HepG2 (cell line): ENCODE measurements around the gene HDLBP. TPM values are rescaled to one million over a fixed set of nuclear protein-coding genes. Genes with fewer than 3 reads are reported as not detected.
A peak's percentile ranks its signal among the peaks of the same experiment; 100 is the strongest.

Source experiments
- ATAC-seq: fragments of 200-7000 bp; cut with Tn5 transposase; 3 replicates; pipeline ENCODE4 v1.9.1; 2020; ENCODE audit warnings: mild to moderate bottlenecking, moderate library complexity
- BruUV-seq: library from RNA; stranded (reverse); fragments of 400-500 nt; replicated peaks from 2 replicates; lab custom pipeline; 2021; lab: Mats Ljungman, UMichigan
- CTCF ChIA-PET: fragments of 300-600 bp; formaldehyde crosslinking; extraction: SDS; loops from one replicate; lab custom pipeline; 2021; ENCODE audit warnings: low total read pairs, inconsistent platforms, low intra/inter-chr PET ratio; lab: Yijun Ruan, JAX
- POLR2A ChIA-PET: fragments of 350-600 bp; sonication (Branson Sonifier 250); formaldehyde crosslinking; loops from one replicate; lab custom pipeline; 2020; ENCODE audit warnings: antibody characterized with exemption, inconsistent platforms; lab: Yijun Ruan, JAX
- DNase-seq: peaks from one replicate; pipeline ENCODE4 v3.0.0-alpha.2; 2015; ENCODE audit warnings: low spot score
- FAIRE-seq: peaks from 3 replicates; lab custom pipeline; 2011; peaks lifted over from hg19 to GRCh38; lab: Jason Lieb, UNC
- H2AFZ ChIP-seq: one replicate; pipeline ENCODE4 v1.6.1; 2011; ENCODE audit warnings: low read length, inconsistent platforms
- H3K27ac ChIP-seq: fragments of 300-600 bp; 3 replicates; pipeline ENCODE4 v1.8.0; 2011; ENCODE audit warnings: mixed run types, mild to moderate bottlenecking, mixed read lengths, low read length, inconsistent platforms; ENCODE audit not compliant: insufficient read depth; ENCODE audit errors: extremely low read length
- H3K27me3 ChIP-seq, 2 experiments: fragments of 200-600 bp in 1 of 2; 2 replicates in 1 of 2; 3 replicates in 1 of 2; pipeline versions ENCODE4 v1.6.0 to v1.8.0; 2011; ENCODE audit warnings: low read length in 2 of 2, mild to moderate bottlenecking in 2 of 2, moderate library complexity in 2 of 2, inconsistent platforms in 1 of 2; ENCODE audit not compliant: insufficient read depth in 2 of 2, control insufficient read depth in 1 of 2
- H3K36me3 ChIP-seq, 2 experiments: fragments of 200-600 bp in 1 of 2; replicated peaks in 1 of 2; 2 replicates in 1 of 2; 3 replicates in 1 of 2; pipeline versions ENCODE4 v1.5.1 to v1.8.0; 2011; ENCODE audit warnings: low read length in 2 of 2, inconsistent platforms in 1 of 2; ENCODE audit not compliant: insufficient read depth in 2 of 2, control insufficient read depth in 1 of 2
- H3K4me1 ChIP-seq: 2 replicates; pipeline ENCODE4 v1.5.1; 2012; ENCODE audit warnings: low read length, inconsistent platforms; ENCODE audit not compliant: insufficient read depth
- H3K4me2 ChIP-seq: 2 replicates; pipeline ENCODE4 v1.6.0; 2011; ENCODE audit warnings: low read depth, low read length, inconsistent platforms
- H3K4me3 ChIP-seq, 3 experiments: fragments of 200-600 bp in 1 of 3; sonication (generic), shearing (Covaris generic) in 1 of 3; replicated peaks in 1 of 3; 2 replicates each; pipeline ENCODE4 v1.5.1; 2011 to 2016; ENCODE audit warnings: low read length in 3 of 3, inconsistent platforms in 2 of 3, low read depth in 2 of 3, mild to moderate bottlenecking in 2 of 3, control low read depth in 1 of 3, mixed read lengths in 1 of 3; ENCODE audit not compliant: insufficient read depth in 1 of 3
- H3K79me2 ChIP-seq: one replicate; pipeline ENCODE4 v1.6.1; 2011; ENCODE audit warnings: low read length, inconsistent platforms; ENCODE audit not compliant: insufficient read depth
- H3K9ac ChIP-seq: 2 replicates; pipeline ENCODE4 v1.6.0; 2011; ENCODE audit warnings: mild to moderate bottlenecking, low read depth, low read length, inconsistent platforms; ENCODE audit not compliant: insufficient read depth
- H3K9me3 ChIP-seq: 2 replicates; pipeline ENCODE4 v1.5.1; 2012; ENCODE audit warnings: mild to moderate bottlenecking, low read length
- H4K20me1 ChIP-seq: 2 replicates; pipeline ENCODE4 v1.6.0; 2011; ENCODE audit warnings: inconsistent platforms, mild to moderate bottlenecking, low read length, moderate library complexity; ENCODE audit not compliant: insufficient read depth
- ATF7-NPFF ChIP-seq: sonication (generic); formaldehyde crosslinking; IDR thresholded peaks from 2 replicates; pipeline ENCODE4 v1.8.1; 2023; ENCODE audit warnings: mild to moderate bottlenecking, low read depth, missing genetic modification reagents, moderate library complexity
- FOXA3 ChIP-seq: IDR thresholded peaks from 2 replicates; pipeline ENCODE4 v1.6.1; 2016; ENCODE audit warnings: missing genetic modification reagents, missing compliant biosample characterization
- HDAC1 ChIP-seq: sonication (generic); formaldehyde crosslinking; IDR thresholded peaks from 2 replicates; pipeline ENCODE4 v1.5.1; 2020; ENCODE audit warnings: mild to moderate bottlenecking, missing genetic modification reagents
- NFATC3 ChIP-seq: sonication (generic); formaldehyde crosslinking; IDR thresholded peaks from 2 replicates; pipeline ENCODE4 v1.5.1; 2020; ENCODE audit warnings: mild to moderate bottlenecking, missing genetic modification reagents
- PRMT3 ChIP-seq: sonication (generic); formaldehyde crosslinking; IDR thresholded peaks from 2 replicates; pipeline ENCODE4 v1.8.1; 2022; ENCODE audit warnings: low read depth, mild to moderate bottlenecking, moderate library complexity, missing genetic modification reagents, borderline replicate concordance
- SAFB2 ChIP-seq: sonication (generic); formaldehyde crosslinking; IDR thresholded peaks from 2 replicates; pipeline ENCODE4 v1.5.1; 2020; ENCODE audit warnings: missing genetic modification reagents, low read depth, mild to moderate bottlenecking, borderline replicate concordance
- SIX4 ChIP-seq: sonication (generic); formaldehyde crosslinking; IDR thresholded peaks from 2 replicates; pipeline ENCODE4 v1.4.0; 2020; ENCODE audit warnings: missing genetic modification reagents
- TAF15 ChIP-seq: fragments of 200-400 bp; formaldehyde crosslinking; IDR thresholded peaks from one replicate; pipeline ENCODE4 v1.6.1; 2018; ENCODE audit warnings: mild to moderate bottlenecking, low read depth, low read length; ENCODE audit not compliant: poor library complexity, severe bottlenecking
- ZBTB21 ChIP-seq: sonication (generic); formaldehyde crosslinking; IDR thresholded peaks from 2 replicates; pipeline ENCODE4 v1.4.0; 2020; ENCODE audit warnings: missing genetic modification reagents
- ZNF572 ChIP-seq: sonication (generic); formaldehyde crosslinking; IDR thresholded peaks from 2 replicates; pipeline ENCODE4 v1.5.1; 2020; ENCODE audit warnings: mild to moderate bottlenecking, missing genetic modification reagents
- ZNF598 ChIP-seq: sonication (generic); formaldehyde crosslinking; IDR thresholded peaks from 2 replicates; pipeline ENCODE4 v1.5.1; 2020; ENCODE audit warnings: mild to moderate bottlenecking, missing genetic modification reagents, borderline replicate concordance
- ZNF891 ChIP-seq: sonication (generic); formaldehyde crosslinking; IDR thresholded peaks from 2 replicates; pipeline ENCODE4 v1.5.0; 2020; ENCODE audit warnings: mild to moderate bottlenecking, missing genetic modification reagents
- WGBS: methylation state at CpG from one replicate; pipeline ENCODE4 v1.1.6; 2017; ENCODE audit warnings: low lambda C conversion rate; 5-methylcytosine and 5-hydroxymethylcytosine counted together
- in situ Hi-C: cut with HindIII; loops from 2 replicates; pipeline ENCODE4 v1.10.0; 2017; ENCODE audit warnings: low pct_unique_long_range_greater_than_20kb; ENCODE audit not compliant: extremely low pct_ligation_motif_present
- intact Hi-C: fragments of 100-400 bp; cut with micrococcal nuclease; formaldehyde crosslinking; loops from one replicate; pipeline ENCODE4 v1.10.0; 2022; ENCODE audit not compliant: unreplicated experiment
- polyA plus RNA-seq, 8 experiments: library from polyadenylated mRNA; depleted of rRNA in 3 of 8; stranded (reverse) in 7 of 8; unstranded in 1 of 8; fragments of >200 nt; fragmentation: Illumina TruSeq in 4 of 8; extraction: Trizol in 4 of 8; gene quantifications; 2 replicates each; pipeline versions ENCODE4 v1.2.1 to v1.2.3, GENCODE V29; 2011 to 2016; ENCODE audit warnings: low read depth in 4 of 8, missing spikeins in 1 of 8, mixed read lengths in 1 of 8; ENCODE audit not compliant: insufficient read depth in 1 of 8
- total RNA-seq, 5 experiments: library from RNA; depleted of rRNA; stranded (reverse); fragments of >200 nt; fragmentation: Illumina TruSeq; extraction: Trizol; gene quantifications; 2 replicates each; pipeline ENCODE4 v1.2.3, GENCODE V29; 2016; ENCODE audit warnings: low read depth in 1 of 5
- TF ChIP-seq, protein P1 (sequence below): sonication (generic); formaldehyde crosslinking; IDR thresholded peaks from 2 replicates; pipeline ENCODE4 v1.5.1; 2020; ENCODE audit warnings: mild to moderate bottlenecking, moderate library complexity, missing genetic modification reagents
- TF ChIP-seq, protein P2 (sequence below): IDR thresholded peaks from 2 replicates; pipeline ENCODE4 v1.6.1; 2016; ENCODE audit warnings: missing biosample characterization, missing genetic modification reagents, low read depth
- TF ChIP-seq, protein P3 (sequence below): sonication (generic); formaldehyde crosslinking; IDR thresholded peaks from 2 replicates; pipeline ENCODE4 v1.5.1; 2020; ENCODE audit warnings: mild to moderate bottlenecking, missing genetic modification reagents, moderate library complexity

The HDLBP gene
- total and polyA plus RNA-seq, 2 of the 13 experiments (the other 11 are each of a cell fraction or from before 2014, with no cell fraction given) = 464 to 707 TPM

DNA sequence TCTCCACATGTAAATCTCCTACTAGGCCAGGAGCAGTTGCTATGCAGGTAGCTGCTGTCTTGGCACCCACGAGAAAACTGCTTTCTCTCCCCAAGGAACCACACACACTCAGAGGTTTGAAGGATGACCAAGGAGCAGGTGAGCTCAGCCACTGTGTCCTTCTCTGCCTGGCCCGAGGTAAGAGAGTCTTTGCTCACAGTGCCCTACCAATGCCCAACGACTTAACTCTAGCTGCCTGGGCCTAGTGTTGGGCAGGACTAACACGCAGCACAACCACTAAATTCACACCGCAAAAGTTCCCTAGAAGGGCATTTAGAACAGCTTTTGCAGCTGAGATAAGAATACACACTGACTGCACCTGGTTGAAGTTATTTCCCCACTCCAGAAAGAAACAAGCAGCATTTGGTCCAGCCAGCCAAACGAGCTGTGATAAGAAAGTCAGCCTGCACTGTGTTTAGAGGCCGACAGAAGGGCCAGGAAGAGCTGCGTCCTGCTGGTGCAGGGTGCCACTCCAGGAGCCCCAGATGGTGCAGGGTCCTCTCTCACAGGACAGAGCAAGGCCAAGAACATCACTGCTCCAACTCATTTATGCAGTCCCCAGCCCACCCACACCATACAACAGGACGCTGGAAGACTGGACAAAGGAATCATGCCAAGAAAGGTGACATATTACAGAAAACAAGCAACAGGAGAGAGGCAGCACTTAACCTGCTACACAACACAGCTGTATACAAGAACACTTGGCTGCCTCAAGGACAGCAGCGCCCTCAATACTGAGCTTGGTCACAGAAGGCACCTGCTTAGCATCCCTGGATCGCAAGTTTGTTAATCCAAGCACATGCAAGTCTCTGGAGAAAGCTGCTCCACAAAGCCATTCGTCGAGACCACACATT, 12.5 kb downstream of the HDLBP start:
- CTCF ChIA-PET = no interaction called here
- H3K4me2 ChIP-seq = peak overlapping the region; percentile 45
- DNase-seq (no peak), FAIRE-seq (no peak), ATAC-seq (peak; percentile 58)
- peaks cover 0 to 3% of the 10 kb centered on the region in 2 experiments; a peak in 1 of 5 replicates for H3K36me3 ChIP-seq
- peak overlapping the region; percentile 43 for H3K27ac ChIP-seq
- 79% methylated on average over 13 of the region's 13 CpGs for WGBS
- POLR2A ChIA-PET = interaction anchor here (1.0 to 4.8 kb wide), 4 partner anchors 9 to 13 kb away, joined by 3 to 34 read pairs (median 6); partner anchors contain the start of genes HDLBP and SEPTIN2
- H3K4me1 ChIP-seq = peaks cover 63% of the 10 kb centered on the region
- BruUV-seq = no TSS peak
- TF ChIP-seq, protein P1, sequence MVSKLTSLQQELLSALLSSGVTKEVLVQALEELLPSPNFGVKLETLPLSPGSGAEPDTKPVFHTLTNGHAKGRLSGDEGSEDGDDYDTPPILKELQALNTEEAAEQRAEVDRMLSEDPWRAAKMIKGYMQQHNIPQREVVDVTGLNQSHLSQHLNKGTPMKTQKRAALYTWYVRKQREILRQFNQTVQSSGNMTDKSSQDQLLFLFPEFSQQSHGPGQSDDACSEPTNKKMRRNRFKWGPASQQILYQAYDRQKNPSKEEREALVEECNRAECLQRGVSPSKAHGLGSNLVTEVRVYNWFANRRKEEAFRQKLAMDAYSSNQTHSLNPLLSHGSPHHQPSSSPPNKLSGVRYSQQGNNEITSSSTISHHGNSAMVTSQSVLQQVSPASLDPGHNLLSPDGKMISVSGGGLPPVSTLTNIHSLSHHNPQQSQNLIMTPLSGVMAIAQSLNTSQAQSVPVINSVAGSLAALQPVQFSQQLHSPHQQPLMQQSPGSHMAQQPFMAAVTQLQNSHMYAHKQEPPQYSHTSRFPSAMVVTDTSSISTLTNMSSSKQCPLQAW (CRISPR knock-in tag) = peak; percentile 48; the same call in 1 of the 2 replicates
- TF ChIP-seq ZNF572 (CRISPR knock-in tag) (0 out of 2 replicates have a peak, but pooled peaks have one; percentile 43), SIX4 (CRISPR knock-in tag) (no peak), ATF7-NPFF (CRISPR knock-in tag) (0 out of 2 replicates have a peak, but pooled peaks have one; percentile 24), HDAC1 (no peak), ZNF598 (CRISPR knock-in tag) (0 out of 2 replicates have a peak, but pooled peaks have one; percentile 30), ZNF891 (peak; percentile 48; the same call in 1 of the 2 replicates), NFATC3 (CRISPR knock-in tag) (0 out of 2 replicates have a peak, but pooled peaks have one; percentile 35), FOXA3 (CRISPR knock-in tag) (no peak), ZBTB21 (CRISPR knock-in tag) (no peak), PRMT3 (CRISPR knock-in tag) (no peak), SAFB2 (0 out of 2 replicates have a peak, but pooled peaks have one; percentile 42), TAF15 (no peak)
- TF ChIP-seq, protein P2, sequence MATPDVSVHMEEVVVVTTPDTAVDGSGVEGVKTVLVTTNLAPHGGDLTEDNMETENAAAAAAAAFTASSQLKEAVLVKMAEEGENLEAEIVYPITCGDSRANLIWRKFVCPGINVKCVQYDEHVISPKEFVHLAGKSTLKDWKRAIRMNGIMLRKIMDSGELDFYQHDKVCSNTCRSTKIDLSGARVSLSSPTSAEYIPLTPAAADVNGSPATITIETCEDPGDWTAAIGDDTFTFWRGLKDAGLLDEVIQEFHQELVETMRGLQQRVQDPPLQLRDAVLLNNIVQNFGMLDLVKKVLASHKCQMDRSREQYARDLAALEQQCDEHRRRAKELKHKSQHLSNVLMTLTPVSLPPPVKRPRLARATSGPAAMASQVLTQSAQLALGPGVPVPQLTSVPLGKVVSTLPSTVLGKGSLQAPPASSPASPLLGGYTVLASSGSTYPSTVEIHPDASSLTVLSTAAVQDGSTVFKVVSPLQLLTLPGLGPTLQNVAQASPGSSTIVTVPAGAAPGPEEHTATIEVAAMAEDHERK = no peak
- TF ChIP-seq, protein P3, sequence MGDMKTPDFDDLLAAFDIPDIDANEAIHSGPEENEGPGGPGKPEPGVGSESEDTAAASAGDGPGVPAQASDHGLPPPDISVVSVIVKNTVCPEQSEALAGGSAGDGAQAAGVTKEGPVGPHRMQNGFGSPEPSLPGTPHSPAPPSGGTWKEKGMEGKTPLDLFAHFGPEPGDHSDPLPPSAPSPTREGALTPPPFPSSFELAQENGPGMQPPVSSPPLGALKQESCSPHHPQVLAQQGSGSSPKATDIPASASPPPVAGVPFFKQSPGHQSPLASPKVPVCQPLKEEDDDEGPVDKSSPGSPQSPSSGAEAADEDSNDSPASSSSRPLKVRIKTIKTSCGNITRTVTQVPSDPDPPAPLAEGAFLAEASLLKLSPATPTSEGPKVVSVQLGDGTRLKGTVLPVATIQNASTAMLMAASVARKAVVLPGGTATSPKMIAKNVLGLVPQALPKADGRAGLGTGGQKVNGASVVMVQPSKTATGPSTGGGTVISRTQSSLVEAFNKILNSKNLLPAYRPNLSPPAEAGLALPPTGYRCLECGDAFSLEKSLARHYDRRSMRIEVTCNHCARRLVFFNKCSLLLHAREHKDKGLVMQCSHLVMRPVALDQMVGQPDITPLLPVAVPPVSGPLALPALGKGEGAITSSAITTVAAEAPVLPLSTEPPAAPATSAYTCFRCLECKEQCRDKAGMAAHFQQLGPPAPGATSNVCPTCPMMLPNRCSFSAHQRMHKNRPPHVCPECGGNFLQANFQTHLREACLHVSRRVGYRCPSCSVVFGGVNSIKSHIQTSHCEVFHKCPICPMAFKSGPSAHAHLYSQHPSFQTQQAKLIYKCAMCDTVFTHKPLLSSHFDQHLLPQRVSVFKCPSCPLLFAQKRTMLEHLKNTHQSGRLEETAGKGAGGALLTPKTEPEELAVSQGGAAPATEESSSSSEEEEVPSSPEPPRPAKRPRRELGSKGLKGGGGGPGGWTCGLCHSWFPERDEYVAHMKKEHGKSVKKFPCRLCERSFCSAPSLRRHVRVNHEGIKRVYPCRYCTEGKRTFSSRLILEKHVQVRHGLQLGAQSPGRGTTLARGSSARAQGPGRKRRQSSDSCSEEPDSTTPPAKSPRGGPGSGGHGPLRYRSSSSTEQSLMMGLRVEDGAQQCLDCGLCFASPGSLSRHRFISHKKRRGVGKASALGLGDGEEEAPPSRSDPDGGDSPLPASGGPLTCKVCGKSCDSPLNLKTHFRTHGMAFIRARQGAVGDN (CRISPR knock-in tag) = peak; percentile 32; the same call in 1 of the 2 replicates
- H3K4me3 ChIP-seq = no peak overlapping the region
- peak overlapping the region; percentile 12; the same call in 1 of the 2 replicates for H3K9ac ChIP-seq
- in situ Hi-C loops = no loop called here
- H3K27me3 ChIP-seq = no peaks in the 10 kb centered on the region
- H4K20me1 ChIP-seq = peaks cover 39% of the 10 kb centered on the region
- H3K79me2 ChIP-seq = peaks cover 94% of the 10 kb centered on the region
- H3K9me3 ChIP-seq = no peaks in the 10 kb centered on the region
- no peak overlapping the region for H2AFZ ChIP-seq
- intact Hi-C loops = loop anchor here (5.0 kb wide), 1 partner anchor 291 kb away; no protein-coding TSS in a partner anchor
